Measurements from ENCODE around the gene MAGEC2.

DNA sequence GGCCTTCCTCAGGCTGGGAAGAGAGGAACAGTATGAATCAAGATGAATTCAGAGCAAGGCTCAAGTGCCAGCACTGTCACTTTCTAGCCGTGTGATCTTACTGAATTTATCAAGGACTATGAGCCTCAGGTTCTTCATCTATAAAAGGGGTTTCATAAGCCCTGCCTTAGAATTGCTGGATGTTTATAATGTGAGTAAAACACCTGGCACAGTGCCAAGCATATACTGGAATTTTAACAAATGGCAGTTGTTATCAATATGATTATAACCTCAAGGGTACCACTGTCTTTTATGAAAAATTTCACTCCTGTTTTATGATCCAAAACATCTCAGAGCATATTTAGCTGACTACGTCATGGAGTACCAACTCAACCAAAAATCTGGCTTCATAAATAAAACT lies 4.0 kb downstream of the MAGEC2 start:
- no peak for TF ChIP-seq EZH2 (IDR thresholded peaks at IDR 0.05; ENCODE audit: borderline replicate concordance, insufficient read depth, low read depth, low read length, poor library complexity, severe bottlenecking)
- TF ChIP-seq, protein P1, sequence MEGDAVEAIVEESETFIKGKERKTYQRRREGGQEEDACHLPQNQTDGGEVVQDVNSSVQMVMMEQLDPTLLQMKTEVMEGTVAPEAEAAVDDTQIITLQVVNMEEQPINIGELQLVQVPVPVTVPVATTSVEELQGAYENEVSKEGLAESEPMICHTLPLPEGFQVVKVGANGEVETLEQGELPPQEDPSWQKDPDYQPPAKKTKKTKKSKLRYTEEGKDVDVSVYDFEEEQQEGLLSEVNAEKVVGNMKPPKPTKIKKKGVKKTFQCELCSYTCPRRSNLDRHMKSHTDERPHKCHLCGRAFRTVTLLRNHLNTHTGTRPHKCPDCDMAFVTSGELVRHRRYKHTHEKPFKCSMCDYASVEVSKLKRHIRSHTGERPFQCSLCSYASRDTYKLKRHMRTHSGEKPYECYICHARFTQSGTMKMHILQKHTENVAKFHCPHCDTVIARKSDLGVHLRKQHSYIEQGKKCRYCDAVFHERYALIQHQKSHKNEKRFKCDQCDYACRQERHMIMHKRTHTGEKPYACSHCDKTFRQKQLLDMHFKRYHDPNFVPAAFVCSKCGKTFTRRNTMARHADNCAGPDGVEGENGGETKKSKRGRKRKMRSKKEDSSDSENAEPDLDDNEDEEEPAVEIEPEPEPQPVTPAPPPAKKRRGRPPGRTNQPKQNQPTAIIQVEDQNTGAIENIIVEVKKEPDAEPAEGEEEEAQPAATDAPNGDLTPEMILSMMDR (IDR thresholded peaks at IDR 0.05), result no peak
